ENCODE results near the gene CCDC192. TPM values are rescaled to one million over a fixed set of nuclear protein-coding genes. Genes with fewer than 3 reads are reported as not detected.
A peak's percentile ranks its signal among the peaks of the same experiment; 100 is the strongest.

The CCDC192 gene
- total RNA-seq, 6 experiments from 2014 or later = not detected

GRCh38 chr5:127886081-127886480, 182.9 kb downstream of the CCDC192 start:
- no peaks in the 10 kb centered on the region for H3K36me3 ChIP-seq
- no peak overlapping the region for H3K27ac ChIP-seq
- ATAC-seq = no peak
- H3K4me1 ChIP-seq = no peaks in the 10 kb centered on the region
- DNase-seq = no peak
- H3K9me3 ChIP-seq = no peaks in the 10 kb centered on the region
- TF ChIP-seq CTCF (IDR thresholded peaks at IDR 0.05) (no peak), POLR2A (IDR thresholded peaks at IDR 0.05) (no peak)
- no peak overlapping the region for H3K4me3 ChIP-seq
- no peaks in the 10 kb centered on the region for H3K27me3 ChIP-seq
- intact Hi-C loops (cut with DNase I) = no loop called here
- WGBS (ENCODE audit: insufficient coverage, low coverage, low lambda C conversion rate, missing lambda C conversion rate) = 67% methylated on average over 3 of the region's 3 CpGs

- TF ChIP-seq CTCF (IDR thresholded peaks at IDR 0.05) (no peak), POLR2A (IDR thresholded peaks at IDR 0.05) (no peak)
- no peaks in the 10 kb centered on the region for H3K27me3 ChIP-seq
- H3K9me3 ChIP-seq = no peaks in the 10 kb centered on the region
- 43% methylated on average over 1 of the region's 1 CpG for WGBS (ENCODE audit: insufficient coverage, low coverage, low lambda C conversion rate, missing lambda C conversion rate)
- intact Hi-C loops (cut with DNase I) = no loop called here
- ATAC-seq (no peak), DNase-seq (no peak)
- H3K4me3 ChIP-seq = no peak overlapping the region
- H3K4me1 ChIP-seq = no peaks in the 10 kb centered on the region
- no peaks in the 10 kb centered on the region for H3K36me3 ChIP-seq
- no peak overlapping the region for H3K27ac ChIP-seq
Observed at GRCh38 chr5:127887282-127887681, 184.1 kb downstream of the CCDC192 start.

GRCh38 chr5:127891942-127892341, 188.8 kb downstream of the CCDC192 start:
- H3K4me3 ChIP-seq = no peak overlapping the region
- H3K4me1 ChIP-seq = no peaks in the 10 kb centered on the region
- intact Hi-C loops (cut with DNase I) = no loop called here
- no peak for ATAC-seq
- no peak for DNase-seq
- WGBS (ENCODE audit: insufficient coverage, low coverage, low lambda C conversion rate, missing lambda C conversion rate) = 80% methylated on average over 1 of the region's 1 CpG
- H3K27me3 ChIP-seq = no peaks in the 10 kb centered on the region
- H3K9me3 ChIP-seq = no peaks in the 10 kb centered on the region
- no peak overlapping the region for H3K27ac ChIP-seq
- H3K36me3 ChIP-seq = no peaks in the 10 kb centered on the region
- TF ChIP-seq CTCF (IDR thresholded peaks at IDR 0.05) (no peak), POLR2A (IDR thresholded peaks at IDR 0.05) (no peak)

- Histone ChIP-seq H3K27ac (no peak overlapping the region), H3K27me3 (no peaks in the 10 kb centered on the region), H3K36me3 (no peaks in the 10 kb centered on the region), H3K4me3 (no peak overlapping the region), H3K4me1 (no peaks in the 10 kb centered on the region), H3K9me3 (no peaks in the 10 kb centered on the region)
- TF ChIP-seq POLR2A (IDR thresholded peaks at IDR 0.05) = no peak
- TF ChIP-seq CTCF (IDR thresholded peaks at IDR 0.05) = no peak
- ATAC-seq = peak in 3 of 4 donors; percentile 32 to 39 (median 33)
- WGBS (ENCODE audit: insufficient coverage, low coverage, low lambda C conversion rate, missing lambda C conversion rate) = 29% methylated on average over 6 of the region's 6 CpGs
- no peak for DNase-seq
- intact Hi-C loops (cut with DNase I) = no loop called here
Observed at GRCh38 chr5:127892467-127893207, 189.4 kb downstream of the CCDC192 start.
